Activated CD8-positive, alpha-beta memory T cell treated with anti-CD3 and anti-CD28 coated beads, Interleukin-2, amount 50 U/mL, for 24 hours (primary cell): Measurements from ENCODE around the gene BBX.

Experiments used
- DNase-seq: peaks from one replicate; pipeline ENCODE4 v3.0.0-alpha.2; 2020; ENCODE audit errors: extremely low read depth

BBX gene

GRCh38 chr3:107842940-107843339 lies 320.2 kb downstream of the BBX start:
- no peak for DNase-seq

DNA sequence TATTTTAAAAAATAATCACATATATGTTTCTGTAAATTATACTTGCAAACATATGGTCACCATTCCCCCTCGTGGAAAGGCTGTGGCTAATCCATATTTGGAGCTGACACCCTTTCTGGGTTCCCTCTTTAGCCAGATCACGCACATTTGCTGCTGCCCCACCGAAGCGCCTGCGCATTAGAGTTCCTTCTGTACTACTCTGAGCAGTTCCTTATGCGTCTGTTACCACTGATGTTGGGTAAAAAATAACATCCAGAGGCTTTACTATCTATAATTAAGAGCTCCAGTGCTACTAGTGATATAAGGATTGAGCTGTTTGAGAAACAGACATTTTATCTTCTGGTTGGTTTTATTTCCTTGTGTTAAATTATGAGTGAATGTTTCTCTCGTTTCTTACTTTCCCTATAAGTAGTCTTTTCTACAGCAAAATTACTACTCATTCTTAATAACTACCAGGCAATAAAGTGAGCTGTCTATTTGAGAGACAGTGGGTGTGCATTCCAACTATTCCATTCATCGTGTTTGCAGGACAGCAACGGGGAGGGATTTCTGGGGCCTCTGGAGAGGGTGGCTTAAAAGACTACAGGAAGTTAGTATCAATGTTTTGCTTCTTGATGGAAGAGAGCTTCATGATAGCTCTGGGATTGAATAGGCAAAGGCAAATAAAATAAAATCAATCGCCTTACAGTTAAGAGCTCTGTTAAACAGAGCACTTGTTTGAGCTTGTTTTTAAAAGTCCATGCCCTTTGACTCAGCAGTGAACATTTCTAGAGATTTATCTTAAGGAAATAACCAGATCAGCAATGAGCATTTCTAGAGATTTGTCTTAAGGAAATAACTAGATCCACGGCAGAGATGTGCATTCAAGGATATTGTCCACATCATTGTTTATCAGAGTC lies 322.9 kb downstream of the BBX start:
- no peak for DNase-seq

GRCh38 chr3:107846279-107846852 lies 323.6 kb downstream of the BBX start:
- DNase-seq = peak; percentile 1

DNA sequence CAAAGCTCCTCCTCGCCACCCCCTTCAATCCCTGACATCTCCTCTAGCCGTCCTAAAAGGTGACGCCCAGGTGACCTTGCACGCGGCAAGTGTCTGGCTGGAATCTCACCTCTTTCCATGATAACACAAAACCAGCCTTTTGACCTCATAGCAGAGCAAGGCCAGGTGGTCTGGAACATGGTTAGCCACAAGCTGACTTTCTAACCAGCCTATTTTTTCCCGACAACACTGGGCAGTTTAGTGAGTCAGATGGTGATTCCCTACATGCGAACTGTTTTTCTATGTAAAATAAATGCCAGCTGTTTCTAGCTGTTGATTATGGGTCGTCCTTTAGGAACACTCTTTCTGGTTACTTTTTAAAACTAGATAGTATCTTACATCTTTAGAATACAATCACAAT lies 325.0 kb downstream of the BBX start:
- no peak for DNase-seq

- DNase-seq = no peak
These were observed 325.7 kb downstream of the BBX start for GRCh38 chr3:107848351-107848915.

GRCh38 chr3:107850681-107851080 lies 327.9 kb downstream of the BBX start:
- DNase-seq = no peak

DNA sequence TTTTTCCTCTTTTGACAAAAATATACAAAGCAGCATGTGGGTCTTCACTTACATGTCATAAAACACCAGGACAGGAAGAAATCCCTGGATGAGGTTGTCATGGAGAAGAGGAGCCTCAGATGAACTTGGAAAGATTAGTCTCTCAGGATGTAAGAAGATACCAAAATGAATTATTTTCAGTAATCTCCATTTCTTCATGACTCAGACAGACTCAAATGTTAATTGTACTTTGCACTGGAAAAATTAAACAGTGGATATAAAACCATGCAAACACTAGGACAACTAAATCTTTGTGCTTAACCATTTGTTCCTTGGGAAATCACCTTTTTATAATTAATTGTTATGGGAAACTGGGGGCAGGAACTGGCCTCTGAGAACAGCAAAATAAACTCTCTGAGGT lies 331.1 kb downstream of the BBX start:
- no peak for DNase-seq

GRCh38 chr3:107854733-107855132 lies 332.0 kb downstream of the BBX start:
- no peak for DNase-seq

DNA sequence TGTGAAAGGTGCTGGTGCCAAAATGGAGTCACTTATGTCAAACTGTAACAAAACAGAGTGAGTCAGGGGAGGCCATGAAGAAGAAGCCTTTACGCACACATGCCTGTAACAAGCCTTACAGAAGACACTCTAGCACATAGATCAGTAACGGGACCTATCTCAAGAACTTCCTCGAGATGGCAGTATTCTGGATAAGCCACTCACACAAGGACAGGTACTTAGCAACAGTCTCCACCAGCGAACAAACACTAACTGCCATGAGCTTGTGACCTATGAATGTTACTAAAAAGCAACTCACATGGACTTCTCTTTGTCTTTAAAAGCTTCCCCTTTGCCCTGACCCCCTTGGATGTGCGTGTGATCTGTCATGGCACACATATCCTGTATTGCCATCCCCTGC lies 332.9 kb downstream of the BBX start:
- no peak for DNase-seq

DNA sequence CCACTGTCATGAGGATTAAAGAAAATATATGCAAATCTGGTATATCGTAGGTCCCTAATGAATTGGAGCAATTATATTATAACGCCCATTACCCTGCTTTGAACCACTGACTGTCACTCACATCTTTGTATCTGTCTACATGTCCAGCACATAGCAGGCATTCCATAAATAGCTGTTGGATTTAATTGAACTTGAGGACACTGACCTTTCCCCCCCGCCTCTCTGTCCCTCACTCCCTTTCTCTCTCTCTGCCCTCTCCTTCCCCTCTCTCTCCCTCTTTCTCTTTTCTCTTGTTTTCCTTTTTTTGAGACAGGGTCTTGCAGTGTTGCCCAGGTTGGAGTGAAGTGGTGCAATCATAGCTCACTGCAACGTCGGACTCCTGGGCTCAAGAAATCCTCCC lies 335.1 kb downstream of the BBX start:
- DNase-seq = no peak

DNA sequence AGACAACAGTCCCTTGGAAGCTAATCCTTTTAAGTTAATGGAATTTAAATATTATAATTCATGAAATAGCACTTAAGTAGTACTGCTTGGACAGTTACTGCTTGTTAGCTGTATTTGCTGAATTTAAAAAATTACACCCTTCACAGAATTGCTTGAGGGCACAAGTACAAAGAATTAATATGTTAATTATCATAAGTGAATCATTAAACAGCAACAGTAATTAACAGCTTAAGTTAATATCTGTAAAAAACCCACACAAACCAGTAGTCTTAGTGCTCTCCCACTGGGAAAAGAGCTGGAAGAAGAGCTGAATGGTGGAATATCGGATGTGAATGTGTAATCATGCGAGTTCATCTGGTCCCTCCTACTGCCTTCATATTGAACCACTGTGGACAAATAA lies 336.1 kb downstream of the BBX start:
- no peak for DNase-seq
